ENCODE results near the gene PLPPR1.

The PLPPR1 gene

GRCh38 chr9:101092922-101093321, 64.4 kb downstream of the PLPPR1 start:
- no peak for TF ChIP-seq CTCF (conservative IDR thresholded peaks at IDR 0.05; ENCODE audit: low read depth, low read length)
- no peak overlapping the region for H3K4me3 ChIP-seq (ENCODE audit: low read length)
- DNase-seq (ENCODE audit: low read depth): no peak

- peak; percentile 4 for DNase-seq (ENCODE audit: low read depth)
- TF ChIP-seq CTCF (conservative IDR thresholded peaks at IDR 0.05; ENCODE audit: low read depth, low read length): no peak
- H3K4me3 ChIP-seq (ENCODE audit: low read length): no peak overlapping the region
Measured at GRCh38 chr9:101093620-101094019, 65.1 kb downstream of the PLPPR1 start.

GRCh38 chr9:101094686-101095085, 66.2 kb downstream of the PLPPR1 start:
- TF ChIP-seq CTCF (conservative IDR thresholded peaks at IDR 0.05; ENCODE audit: low read depth, low read length): no peak
- H3K4me3 ChIP-seq (ENCODE audit: low read length): no peak overlapping the region
- no peak for DNase-seq (ENCODE audit: low read depth)

- DNase-seq (ENCODE audit: low read depth): no peak
- no peak overlapping the region for H3K4me3 ChIP-seq (ENCODE audit: low read length)
- no peak for TF ChIP-seq CTCF (conservative IDR thresholded peaks at IDR 0.05; ENCODE audit: low read depth, low read length)
Measured at GRCh38 chr9:101097210-101097609, 68.7 kb downstream of the PLPPR1 start.

- no peak overlapping the region for H3K4me3 ChIP-seq (ENCODE audit: low read length)
- no peak for DNase-seq (ENCODE audit: low read depth)
- no peak for TF ChIP-seq CTCF (conservative IDR thresholded peaks at IDR 0.05; ENCODE audit: low read depth, low read length)
Measured at GRCh38 chr9:101098392-101098791, 69.9 kb downstream of the PLPPR1 start.

- no peak for TF ChIP-seq CTCF (conservative IDR thresholded peaks at IDR 0.05; ENCODE audit: low read depth, low read length)
- no peak for DNase-seq (ENCODE audit: low read depth)
- H3K4me3 ChIP-seq (ENCODE audit: low read length): no peak overlapping the region
Measured at GRCh38 chr9:101114317-101114716, 85.8 kb downstream of the PLPPR1 start.

- DNase-seq (ENCODE audit: low read depth): no peak
- no peak for TF ChIP-seq CTCF (conservative IDR thresholded peaks at IDR 0.05; ENCODE audit: low read depth, low read length)
- no peak overlapping the region for H3K4me3 ChIP-seq (ENCODE audit: low read length)
Measured at GRCh38 chr9:101115102-101115501, 86.6 kb downstream of the PLPPR1 start.
